Measurements from ENCODE around the gene LTBP4. TPM values are rescaled to one million over a fixed set of nuclear protein-coding genes. Genes with fewer than 3 reads are reported as not detected.
"Not testable (repeated sequence)": the region's sequence is repeated elsewhere in the genome, so short reads cannot be mapped to it uniquely, and the experiment has no call there.

LTBP4 gene
- total RNA-seq, 1 donor = 103 TPM

DNA sequence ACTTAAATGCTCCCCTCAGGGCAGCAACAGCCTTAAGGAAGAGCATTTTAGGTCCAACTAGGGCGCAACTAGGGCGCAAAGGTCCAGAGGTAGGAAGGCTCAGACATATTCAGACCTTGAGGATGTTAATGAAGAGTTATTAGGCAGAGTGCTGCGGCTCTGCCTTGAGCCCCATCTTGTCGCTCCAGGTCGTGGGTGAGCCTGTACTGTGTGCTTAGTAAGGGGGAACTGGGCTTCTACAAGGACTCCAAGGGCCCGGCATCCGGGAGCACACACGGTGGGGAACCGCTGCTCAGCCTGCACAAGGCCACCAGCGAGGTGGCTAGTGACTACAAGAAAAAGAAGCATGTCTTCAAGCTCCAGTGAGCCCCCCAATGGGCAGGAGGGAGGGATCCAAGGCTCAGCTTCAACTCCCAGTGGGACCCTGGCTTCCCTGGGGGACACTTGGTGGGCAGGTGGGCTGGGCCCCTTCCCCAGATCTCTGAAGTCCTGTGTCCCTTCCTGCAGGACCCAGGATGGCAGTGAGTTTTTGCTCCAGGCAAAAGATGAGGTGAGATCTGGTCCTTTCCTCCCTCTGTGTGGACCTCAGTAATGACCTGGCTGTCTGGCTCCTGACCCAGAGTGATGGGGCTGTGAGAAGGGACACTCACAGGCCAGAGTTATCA, 29.2 kb upstream of the LTBP4 start:
- DNase-seq (ENCODE audit: low read depth in 2 of 3, low spot score in 2 of 3) = no peak

DNA sequence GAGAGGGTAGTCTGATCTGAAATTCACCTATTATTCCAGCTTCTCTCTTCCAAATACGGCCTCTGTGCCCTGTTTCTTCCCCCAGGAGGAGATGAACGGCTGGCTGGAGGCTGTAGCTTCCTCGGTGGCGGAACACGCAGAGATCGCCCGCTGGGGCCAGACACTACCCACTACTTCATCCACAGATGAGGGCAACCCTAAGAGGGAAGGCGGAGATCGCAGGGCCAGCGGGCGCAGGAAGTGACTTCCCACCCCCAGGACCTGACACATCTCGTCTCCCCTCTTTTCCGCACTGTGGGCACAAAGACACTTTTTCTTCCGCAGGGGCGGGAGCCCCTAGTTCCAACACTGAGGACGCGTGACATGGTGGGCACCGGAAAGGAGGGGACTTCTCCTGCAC, 25.8 kb upstream of the LTBP4 start:
- DNase-seq (ENCODE audit: low read depth in 2 of 3, low spot score in 2 of 3) = no peak

DNA sequence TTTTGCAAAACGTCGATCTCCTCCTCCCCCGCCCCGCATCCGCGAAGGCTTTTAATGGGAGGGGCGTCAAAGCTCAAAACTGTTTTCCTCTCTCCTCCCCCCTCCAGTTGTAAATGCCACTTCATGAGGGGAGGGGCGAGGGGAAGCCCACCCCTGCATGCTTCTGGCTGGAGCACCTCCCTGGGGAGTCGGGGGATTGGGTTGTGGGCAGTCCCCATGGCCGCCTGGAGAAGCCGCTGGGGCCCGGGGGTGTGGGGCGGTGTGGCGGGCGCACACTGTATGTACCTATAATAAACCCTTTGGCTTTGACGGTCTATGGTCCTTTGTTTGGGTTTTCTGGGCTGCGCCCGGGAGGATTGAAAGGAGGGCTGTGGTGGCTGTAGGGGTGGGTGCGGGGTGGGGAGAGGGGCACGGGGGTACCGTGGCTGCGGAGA, 25.0 kb upstream of the LTBP4 start:
- no peak for DNase-seq (ENCODE audit: low read depth in 2 of 3, low spot score in 2 of 3)

DNA sequence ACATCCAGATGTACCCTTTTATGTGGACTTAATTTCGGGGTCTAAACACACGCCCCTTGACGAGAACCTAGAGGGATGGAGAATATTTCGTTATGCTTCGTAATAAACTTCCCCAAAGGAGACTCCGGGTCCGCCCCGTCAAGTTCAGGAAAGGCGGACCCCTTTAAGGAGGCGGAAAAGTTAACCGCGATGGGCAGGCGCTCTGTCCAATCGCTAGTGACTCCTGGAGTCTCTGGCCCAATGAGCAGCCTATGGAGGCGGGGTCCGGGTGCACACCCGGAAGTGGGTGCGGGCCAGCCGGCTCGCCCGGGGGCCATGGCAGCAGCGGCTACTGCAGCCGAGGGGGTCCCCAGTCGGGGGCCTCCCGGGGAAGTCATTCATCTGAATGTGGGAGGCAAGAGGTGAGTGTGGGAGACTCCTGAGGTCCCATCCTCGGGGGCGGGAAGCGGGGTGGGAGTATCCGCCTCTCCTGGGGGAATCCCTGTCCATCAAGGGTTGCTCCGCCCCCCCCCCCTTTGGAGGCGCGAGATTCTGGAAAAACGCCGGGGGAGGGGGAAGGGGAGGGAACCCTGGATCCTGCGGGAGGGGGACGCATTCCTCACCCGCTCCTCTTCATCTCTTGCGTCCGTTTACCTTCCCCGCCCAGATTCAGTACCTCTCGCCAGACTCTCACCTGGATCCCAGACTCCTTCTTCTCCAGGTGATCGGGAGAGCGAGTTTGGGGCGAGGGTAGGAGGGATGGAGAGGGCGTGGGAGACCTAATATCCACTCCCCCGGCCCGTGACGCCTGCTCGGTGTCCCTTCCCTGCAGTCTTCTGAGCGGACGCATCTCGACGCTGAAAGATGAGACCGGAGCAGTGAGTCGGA, 24.4 kb upstream of the LTBP4 start, which contains the start of gene SHKBP1:
SHKBP1 (plus strand) TSS at position 289 of the 867 bp plus-strand sequence; CDS start at position 316, 27 bp downstream.
- DNase-seq (ENCODE audit: low read depth in 2 of 3, low spot score in 2 of 3) = peak; percentile 70 to 98 (median 96)

DNA sequence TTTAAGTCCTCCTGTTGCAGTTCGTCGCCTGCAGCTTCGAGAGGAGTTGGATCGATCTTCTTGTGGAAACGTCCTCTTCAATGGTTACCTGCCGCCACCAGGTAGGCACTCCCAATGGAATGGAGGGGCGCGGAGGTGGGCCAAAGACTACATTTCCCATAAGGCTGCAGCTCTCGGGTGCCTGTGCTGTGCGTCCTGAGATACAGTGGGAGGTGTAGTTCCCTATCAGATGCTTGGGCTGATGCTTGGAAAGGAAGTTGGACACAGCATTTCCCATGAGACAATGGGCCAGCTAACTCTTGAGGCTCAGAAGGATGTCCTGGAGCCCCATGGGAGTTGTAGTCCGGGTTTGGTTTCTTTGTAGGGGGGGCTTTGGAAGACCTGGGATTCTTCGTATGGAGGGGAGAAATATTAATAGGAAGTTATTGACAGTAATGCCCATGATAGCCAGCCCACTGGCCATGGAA, 22.7 kb upstream of the LTBP4 start:
- peak in 1 of 3 donors; percentile 41 for DNase-seq (ENCODE audit: low read depth in 2 of 3, low spot score in 2 of 3)

DNA sequence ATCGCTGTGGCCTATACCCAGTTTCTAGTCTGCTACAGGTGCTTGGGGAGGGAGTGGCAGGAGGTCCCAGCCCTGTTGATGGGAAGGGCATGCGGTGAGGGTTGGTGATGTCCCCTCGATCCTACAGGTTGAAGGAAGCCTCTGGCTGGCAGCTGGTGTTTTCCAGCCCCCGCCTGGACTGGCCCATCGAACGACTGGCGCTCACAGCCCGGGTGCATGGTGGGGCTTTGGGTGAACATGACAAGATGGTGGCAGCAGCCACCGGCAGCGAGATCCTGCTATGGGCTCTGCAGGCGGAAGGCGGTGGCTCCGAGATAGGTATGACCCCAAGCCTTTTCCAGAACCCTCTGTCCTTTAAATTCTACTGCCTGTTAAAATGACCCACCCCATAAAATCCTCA, 20.6 kb upstream of the LTBP4 start:
- DNase-seq (ENCODE audit: low read depth in 2 of 3, low spot score in 2 of 3) = no peak

DNA sequence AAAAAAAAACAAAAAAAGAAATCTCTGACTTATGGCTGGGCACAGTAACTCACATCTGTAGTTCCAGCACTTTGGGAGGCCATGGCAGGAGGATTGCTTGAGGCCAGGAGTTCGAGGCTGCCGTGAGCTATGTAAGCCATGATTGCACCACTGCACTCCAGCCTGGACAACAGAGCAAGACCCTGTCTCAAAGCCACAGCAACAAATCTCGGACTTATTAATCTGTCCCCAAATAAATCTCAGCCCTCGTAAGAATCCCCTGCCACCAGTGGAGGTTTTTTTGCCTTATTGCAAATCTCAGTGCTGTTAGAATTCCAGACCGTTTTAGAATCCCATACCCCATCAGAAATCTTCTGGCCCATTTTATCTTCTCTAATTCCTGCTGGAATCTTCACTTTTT, 19.6 kb upstream of the LTBP4 start:
- no peak for DNase-seq (ENCODE audit: low read depth in 2 of 3, low spot score in 2 of 3)

DNA sequence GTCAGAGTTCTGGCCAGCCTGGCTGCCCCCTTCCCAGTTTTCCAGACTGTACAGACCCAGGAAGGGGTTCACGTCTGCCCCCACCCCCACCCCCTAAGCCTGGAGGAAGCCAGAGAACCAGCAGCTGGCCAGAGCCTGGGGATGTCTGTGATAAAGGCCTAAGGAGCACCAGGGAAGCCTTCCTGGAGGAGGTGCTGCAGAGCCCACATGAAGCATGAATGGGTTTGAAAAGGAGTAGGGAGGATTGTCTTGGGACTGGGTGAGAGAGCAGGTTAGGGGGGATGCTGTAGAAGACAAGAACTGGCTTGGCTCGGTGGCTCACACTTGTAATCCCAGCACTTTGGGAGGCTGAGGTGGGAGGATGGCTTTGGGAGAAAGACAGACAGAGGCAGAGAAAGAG, 18.7 kb upstream of the LTBP4 start:
- no peak for DNase-seq (ENCODE audit: low read depth in 2 of 3, low spot score in 2 of 3)

DNA sequence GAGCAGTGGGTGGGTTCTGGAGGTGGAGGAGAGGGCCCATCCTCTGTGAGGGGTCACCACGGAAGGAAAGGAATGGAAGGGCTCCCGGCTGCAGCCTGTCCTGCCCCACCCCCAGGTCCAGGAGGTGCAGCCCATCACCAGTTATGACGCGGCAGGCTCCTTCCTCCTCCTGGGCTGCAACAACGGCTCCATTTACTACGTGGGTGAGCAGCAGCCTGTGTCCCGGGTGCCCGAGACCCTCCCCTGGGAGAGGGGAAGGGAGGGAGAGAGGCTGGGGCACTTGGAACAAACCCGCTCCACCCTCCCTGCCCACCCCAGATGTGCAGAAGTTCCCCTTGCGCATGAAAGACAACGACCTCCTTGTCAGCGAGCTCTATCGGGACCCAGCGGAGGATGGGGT, 17.9 kb upstream of the LTBP4 start:
- DNase-seq (ENCODE audit: low read depth in 2 of 3, low spot score in 2 of 3) = no peak

DNA sequence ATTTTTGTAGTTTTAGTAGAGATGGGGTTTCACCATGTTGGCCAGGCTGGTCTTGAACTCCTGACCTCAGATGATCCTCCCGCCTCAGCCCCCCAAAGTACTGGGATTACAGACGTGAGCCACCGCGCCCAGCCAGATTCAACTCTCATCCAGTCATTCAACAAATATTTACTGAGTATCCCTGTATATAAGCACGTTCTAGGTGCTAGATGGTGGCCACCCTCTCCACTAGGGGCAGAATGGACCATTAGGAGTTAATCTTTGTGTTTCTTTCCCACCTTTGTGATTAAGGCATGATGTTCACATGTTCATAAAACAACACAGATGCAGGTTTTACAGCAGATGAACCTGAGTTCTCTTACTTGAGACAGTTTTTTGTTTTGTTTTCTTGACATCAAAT, 17.2 kb upstream of the LTBP4 start:
- no peak for DNase-seq (ENCODE audit: low read depth in 2 of 3, low spot score in 2 of 3)

DNA sequence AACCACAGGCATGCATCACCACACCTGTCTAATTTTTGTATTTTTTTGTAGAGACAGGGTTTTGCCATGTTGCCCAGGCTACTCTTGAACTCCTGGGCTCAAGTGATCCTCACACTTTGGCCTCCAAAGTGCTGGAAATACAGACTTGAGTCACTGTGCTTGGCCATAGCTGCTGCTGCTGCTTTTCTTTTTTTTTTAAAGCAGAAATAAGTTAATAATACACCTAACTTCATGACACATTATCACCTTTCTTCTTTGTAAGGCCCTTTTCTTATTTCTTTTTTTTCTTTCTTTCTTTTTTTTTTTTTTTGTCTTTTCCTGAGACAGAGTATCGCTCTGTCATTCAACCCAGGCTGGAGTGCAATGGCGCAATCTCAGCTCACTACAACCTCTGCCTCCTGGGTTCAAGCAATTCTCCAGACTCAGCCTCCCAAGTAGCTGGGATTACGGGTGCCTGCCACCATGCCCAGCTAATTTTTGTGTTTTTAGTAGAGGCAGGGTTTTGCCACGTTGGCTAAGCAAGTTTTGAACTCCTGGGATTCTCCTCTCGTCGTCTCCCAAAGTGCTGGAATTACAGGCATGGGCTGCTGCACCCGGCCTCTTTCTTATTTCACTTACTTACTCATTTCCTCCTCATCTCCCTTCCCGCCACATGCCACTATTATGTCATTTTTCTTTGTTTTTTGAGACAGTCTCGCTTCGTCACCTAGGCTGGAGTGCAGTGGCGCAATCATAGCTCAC, 15.8 kb upstream of the LTBP4 start:
- no peak for DNase-seq (ENCODE audit: low read depth in 2 of 3, low spot score in 2 of 3)

DNA sequence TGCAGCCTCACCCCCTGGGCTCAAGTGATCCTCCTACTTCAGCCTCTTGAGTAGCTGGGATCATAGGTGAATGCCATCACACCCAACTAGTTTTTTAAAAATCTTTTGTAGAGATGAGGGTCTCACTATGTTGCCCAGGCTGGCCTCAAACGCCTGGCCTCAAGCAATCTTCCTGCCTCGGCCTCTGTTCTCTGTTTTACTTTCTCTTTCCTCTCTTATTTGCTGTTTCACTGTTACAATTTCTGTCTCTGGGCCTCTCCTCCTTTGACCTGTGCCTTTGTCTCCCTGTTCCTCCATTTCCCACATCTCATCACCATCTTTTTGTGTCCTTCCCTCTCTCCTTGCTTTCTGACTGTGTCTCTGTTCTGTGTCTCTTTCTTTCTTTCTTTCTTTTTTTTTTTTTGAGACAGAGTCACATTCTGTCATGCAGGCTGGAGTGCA, 15.2 kb upstream of the LTBP4 start:
- no peak for DNase-seq (ENCODE audit: low read depth in 2 of 3, low spot score in 2 of 3)

DNA sequence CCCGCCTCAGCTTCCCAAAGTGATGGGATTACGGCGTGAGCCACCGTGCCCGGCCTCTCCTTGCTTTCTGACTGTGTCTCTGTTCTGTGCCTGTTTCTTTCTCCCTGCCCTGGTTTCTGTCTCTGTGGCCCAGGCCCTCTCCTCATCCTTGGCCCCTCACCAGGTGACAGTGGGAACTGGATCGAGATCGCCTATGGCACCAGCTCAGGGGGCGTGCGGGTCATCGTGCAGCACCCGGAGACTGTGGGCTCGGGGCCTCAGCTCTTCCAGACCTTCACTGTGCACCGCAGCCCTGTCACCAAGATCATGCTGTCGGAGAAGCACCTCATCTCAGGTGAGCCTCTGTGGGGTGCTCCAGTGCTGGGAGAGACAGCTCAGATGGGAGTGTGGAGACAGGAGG, 14.6 kb upstream of the LTBP4 start:
- no peak for DNase-seq (ENCODE audit: low read depth in 2 of 3, low spot score in 2 of 3)

DNA sequence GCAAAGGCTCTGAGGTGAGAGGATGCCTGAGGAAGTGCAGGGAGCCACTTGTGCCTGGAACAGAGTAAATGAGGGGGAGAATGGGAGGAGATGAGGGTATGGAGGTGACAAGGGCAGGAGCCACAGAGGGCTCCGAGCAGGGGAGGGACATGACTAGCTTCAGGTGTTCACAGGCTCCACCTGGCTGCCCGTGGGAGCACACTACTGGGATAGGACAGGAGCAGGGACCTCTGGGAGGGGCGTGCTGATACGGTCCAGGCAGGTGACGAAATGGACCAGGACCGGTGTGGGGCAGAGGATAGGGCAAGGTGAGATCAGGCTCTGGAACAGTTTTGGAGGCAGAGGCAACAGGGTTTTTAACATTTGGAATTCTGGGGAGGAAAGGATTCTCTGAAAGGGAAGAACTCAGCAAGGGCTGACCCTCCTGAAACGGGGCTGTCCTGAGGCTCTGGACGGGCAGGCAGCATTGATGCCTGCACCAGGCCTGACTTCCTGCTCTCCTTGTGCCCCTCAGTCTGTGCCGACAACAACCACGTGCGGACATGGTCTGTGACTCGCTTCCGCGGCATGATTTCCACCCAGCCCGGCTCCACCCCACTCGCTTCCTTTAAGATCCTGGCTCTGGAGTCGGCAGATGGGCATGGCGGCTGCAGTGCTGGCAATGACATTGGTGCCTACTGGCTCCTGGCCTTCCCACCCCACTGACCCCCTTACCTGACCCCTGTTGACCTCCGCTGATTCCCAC, 12.9 kb upstream of the LTBP4 start:
- DNase-seq (ENCODE audit: low read depth in 2 of 3, low spot score in 2 of 3) = no peak

DNA sequence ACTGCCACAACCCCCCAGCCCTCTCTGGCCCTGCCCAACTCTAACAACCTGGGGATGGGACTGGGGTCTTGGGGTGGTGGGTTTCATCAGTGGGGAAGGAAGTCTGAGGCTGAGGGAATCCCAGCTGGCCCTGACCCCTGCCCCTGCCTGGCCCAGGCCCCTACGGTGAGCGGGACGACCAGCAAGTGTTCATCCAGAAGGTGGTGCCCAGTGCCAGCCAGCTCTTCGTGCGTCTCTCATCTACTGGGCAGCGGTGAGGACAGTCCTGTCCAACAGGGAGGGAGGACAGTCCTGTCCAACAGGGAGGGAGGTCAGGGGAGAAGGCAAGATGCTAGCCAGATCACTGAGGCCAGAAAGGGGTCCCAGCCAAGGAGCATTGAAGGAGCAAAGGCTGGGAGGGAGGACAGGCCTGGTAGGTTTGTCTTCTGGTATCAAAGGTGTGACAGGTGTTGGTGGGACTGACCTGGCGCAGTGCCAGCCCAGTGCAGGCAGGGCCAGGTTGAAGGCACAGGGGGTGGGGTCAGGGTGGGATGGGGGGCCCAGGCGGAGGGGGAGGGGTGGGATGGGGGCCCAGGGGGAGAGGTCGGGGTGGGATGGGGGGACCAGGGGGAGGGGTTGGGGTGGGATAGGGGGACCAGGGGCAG, 12.1 kb upstream of the LTBP4 start:
- no peak for DNase-seq (ENCODE audit: low read depth in 2 of 3, low spot score in 2 of 3)

DNA sequence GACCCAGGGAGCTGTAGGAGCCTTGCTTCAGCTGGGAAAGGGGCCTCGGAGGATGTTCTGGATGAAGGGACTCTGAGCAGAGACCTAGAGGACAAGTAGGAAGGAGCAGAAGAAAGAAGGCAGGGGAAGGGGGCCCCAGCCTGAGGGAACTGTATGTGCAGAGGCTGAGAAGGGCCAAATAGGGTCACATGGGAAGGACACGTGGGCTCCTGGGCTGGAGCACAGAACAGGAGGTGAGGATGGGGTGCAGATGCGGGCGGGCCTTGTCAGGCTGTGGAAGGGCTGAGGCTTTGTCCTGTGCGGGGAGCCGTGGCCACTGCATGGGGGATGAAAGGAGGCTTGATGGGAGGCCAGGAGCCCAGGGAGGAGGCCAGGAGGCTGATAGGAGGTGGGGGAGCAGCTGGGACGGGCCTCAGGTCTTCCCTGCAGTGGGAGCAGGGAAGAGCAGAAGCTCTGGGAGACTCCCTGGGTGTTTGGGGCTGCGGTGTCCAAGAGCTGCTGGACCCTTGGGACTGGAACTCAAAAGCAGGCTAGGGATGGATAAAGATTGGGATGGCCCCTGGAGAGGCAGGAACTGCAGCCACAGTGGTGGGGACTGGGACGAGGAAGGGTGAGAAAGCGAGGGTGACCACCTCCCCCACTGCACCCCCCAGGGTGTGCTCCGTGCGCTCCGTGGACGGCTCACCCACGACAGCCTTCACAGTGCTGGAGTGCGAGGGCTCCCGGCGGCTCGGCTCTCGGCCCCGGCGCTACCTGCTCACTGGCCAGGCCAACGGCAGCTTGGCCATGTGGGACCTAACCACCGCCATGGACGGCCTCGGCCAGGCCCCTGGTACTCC, 11.4 kb upstream of the LTBP4 start:
- no peak for DNase-seq (ENCODE audit: low read depth in 2 of 3, low spot score in 2 of 3)

DNA sequence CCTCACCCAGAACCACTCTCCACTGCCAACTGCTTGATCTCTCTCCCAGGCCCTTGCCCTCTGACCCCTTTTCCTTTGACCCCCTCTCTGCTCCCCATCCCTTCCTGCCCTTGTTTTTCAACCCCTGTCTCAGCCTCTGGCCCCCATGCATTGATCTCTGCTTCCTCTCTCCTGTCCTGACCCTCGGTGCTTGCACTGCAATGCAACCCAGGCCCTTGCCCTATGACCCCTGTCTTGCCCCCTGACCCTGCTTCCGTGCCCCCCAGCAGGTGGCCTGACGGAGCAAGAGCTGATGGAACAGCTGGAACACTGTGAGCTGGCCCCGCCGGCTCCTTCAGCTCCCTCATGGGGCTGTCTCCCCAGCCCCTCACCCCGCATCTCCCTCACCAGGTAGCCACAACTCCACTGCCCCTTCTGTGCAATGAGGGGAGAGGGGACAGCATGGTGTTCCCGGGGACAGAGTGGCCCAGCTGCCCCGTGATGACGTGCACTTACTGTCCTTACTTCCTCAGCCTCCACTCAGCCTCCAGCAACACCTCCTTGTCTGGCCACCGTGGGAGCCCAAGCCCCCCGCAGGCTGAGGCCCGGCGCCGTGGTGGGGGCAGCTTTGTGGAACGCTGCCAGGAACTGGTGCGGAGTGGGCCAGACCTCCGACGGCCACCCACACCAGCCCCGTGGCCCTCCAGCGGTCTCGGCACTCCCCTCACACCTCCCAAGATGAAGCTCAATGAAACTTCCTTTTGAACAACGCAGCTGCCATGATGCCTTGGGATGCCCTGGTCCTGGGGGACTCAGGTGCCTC, 10.5 kb upstream of the LTBP4 start:
- DNase-seq (ENCODE audit: low read depth in 2 of 3, low spot score in 2 of 3) = no peak

DNA sequence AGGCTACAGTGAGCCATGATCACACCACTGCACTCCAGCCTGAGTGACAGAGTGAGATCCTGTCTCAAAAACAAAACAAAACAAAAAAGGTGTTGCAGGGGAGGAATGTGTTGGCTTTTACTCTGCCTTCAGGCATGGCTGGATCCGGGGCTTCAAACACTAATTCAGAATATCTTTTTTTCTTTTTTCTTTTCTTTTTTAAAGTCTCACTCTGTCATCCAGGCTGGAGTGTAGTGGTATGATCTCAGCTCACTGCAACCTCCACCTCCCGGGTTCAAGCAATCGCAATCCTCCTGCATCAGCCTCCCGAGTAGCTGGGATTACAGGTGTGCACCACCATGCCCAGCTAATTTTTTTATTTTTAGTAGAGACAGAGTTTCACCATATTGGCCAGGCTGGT, 9.4 kb upstream of the LTBP4 start:
- DNase-seq (ENCODE audit: low read depth in 2 of 3, low spot score in 2 of 3) = not testable (repeated sequence)
